ENCODE measurements around the gene AP3S2.

- TF ChIP-seq CTCF (IDR thresholded peaks at IDR 0.05) (no peak), POLR2A (IDR thresholded peaks at IDR 0.05) (no peak)
Observed at GRCh38 chr15:89839167-89839810, 54.5 kb downstream of the AP3S2 start.

Measured in esophagus squamous epithelium (tissue), 4 donors.